H9 (cell line): Measurements from ENCODE around the gene PARD3. TPM values are rescaled to one million over a fixed set of nuclear protein-coding genes. Genes with fewer than 3 reads are reported as not detected.

ENCODE experiments used
- DNase-seq: peaks from one replicate; pipeline ENCODE4 v3.0.0-alpha.2; 2017
- H2AFZ ChIP-seq: one replicate; pipeline ENCODE4 v1.6.1; 2013; ENCODE audit warnings: mild to moderate bottlenecking, low read length, control low read depth, moderate library complexity
- H2AK5ac ChIP-seq: 2 replicates; pipeline ENCODE4 v1.6.1; 2013; ENCODE audit warnings: low read length, control low read depth, mixed read lengths; ENCODE audit not compliant: insufficient read length
- H2BK120ac ChIP-seq: one replicate; pipeline ENCODE4 v1.6.1; 2013; ENCODE audit warnings: low read depth, mild to moderate bottlenecking, low read length, control low read depth, inconsistent platforms; ENCODE audit not compliant: poor library complexity, severe bottlenecking
- H2BK12ac ChIP-seq: 2 replicates; pipeline ENCODE4 v1.6.1; 2013; ENCODE audit warnings: low read length, control low read depth, mixed read lengths, low read depth; ENCODE audit not compliant: insufficient read length
- H2BK15ac ChIP-seq: 2 replicates; pipeline ENCODE4 v1.6.1; 2013; ENCODE audit warnings: low read depth, low read length, control low read depth
- H2BK20ac ChIP-seq: one replicate; pipeline ENCODE4 v1.6.1; 2013; ENCODE audit warnings: low read depth, mild to moderate bottlenecking, low read length, control low read depth, inconsistent platforms; ENCODE audit not compliant: poor library complexity, severe bottlenecking
- H2BK5ac ChIP-seq: 2 replicates; pipeline ENCODE4 v1.6.1; 2013; ENCODE audit warnings: low read length, control low read depth, mixed read lengths; ENCODE audit not compliant: insufficient read length
- H3K14ac ChIP-seq: 2 replicates; pipeline ENCODE4 v1.6.1; 2013; ENCODE audit warnings: low read length, control low read depth; ENCODE audit not compliant: insufficient read depth
- H3K18ac ChIP-seq: 2 replicates; pipeline ENCODE4 v1.6.1; 2013; ENCODE audit warnings: low read depth, mild to moderate bottlenecking, mixed read lengths, low read length, control low read depth; ENCODE audit not compliant: insufficient read length
- H3K23ac ChIP-seq: 2 replicates; pipeline ENCODE4 v1.6.1; 2013; ENCODE audit warnings: low read length, control low read depth, mixed read lengths, low read depth; ENCODE audit not compliant: insufficient read length
- H3K23me2 ChIP-seq: 2 replicates; pipeline ENCODE4 v1.6.1; 2013; ENCODE audit warnings: low read depth, mild to moderate bottlenecking, mixed read lengths, low read length, control low read depth; ENCODE audit not compliant: insufficient read length, poor library complexity, severe bottlenecking
- H3K27ac ChIP-seq: 2 replicates; pipeline ENCODE4 v1.5.1; 2013; ENCODE audit warnings: low read length, control low read depth, mixed read lengths, low read depth; ENCODE audit not compliant: insufficient read length
- H3K27me3 ChIP-seq: 2 replicates; pipeline ENCODE4 v1.6.1; 2013; ENCODE audit warnings: low read length, control low read depth, inconsistent platforms; ENCODE audit not compliant: insufficient read depth
- H3K4ac ChIP-seq: 2 replicates; pipeline ENCODE4 v1.6.1; 2013; ENCODE audit warnings: low read depth, mild to moderate bottlenecking, control low read depth, inconsistent platforms, low read length, moderate library complexity
- H3K4me1 ChIP-seq: 2 replicates; pipeline ENCODE4 v1.6.1; 2013; ENCODE audit warnings: low read length, control low read depth, inconsistent platforms; ENCODE audit not compliant: insufficient read depth
- H3K4me2 ChIP-seq: 2 replicates; pipeline ENCODE4 v1.6.1; 2013; ENCODE audit warnings: low read length, control low read depth, mixed read lengths; ENCODE audit not compliant: insufficient read length, insufficient read depth
- H3K56ac ChIP-seq: 2 replicates; pipeline ENCODE4 v1.6.1; 2013; ENCODE audit warnings: low read depth, mild to moderate bottlenecking, mixed read lengths, low read length, control low read depth; ENCODE audit not compliant: insufficient read length
- H3K79me1 ChIP-seq: 2 replicates; pipeline ENCODE4 v1.6.1; 2013; ENCODE audit warnings: low read depth, mild to moderate bottlenecking, moderate library complexity, low read length, control low read depth, inconsistent platforms; ENCODE audit not compliant: insufficient read depth, poor library complexity, severe bottlenecking
- H3K79me2 ChIP-seq: 2 replicates; pipeline ENCODE4 v1.6.1; 2013; ENCODE audit warnings: low read length, control low read depth, inconsistent platforms; ENCODE audit not compliant: insufficient read depth
- H3K9ac ChIP-seq: 2 replicates; pipeline ENCODE4 v1.6.1; 2013; ENCODE audit warnings: low read length, control low read depth, mixed read lengths; ENCODE audit not compliant: insufficient read length; ENCODE audit errors: extremely low read depth
- H3K9me3 ChIP-seq: one replicate; pipeline ENCODE4 v1.6.1; 2013; ENCODE audit warnings: low read depth, low read length, inconsistent platforms; ENCODE audit not compliant: control insufficient read depth
- H3T11ph ChIP-seq: one replicate; pipeline ENCODE4 v1.6.1; 2013; ENCODE audit warnings: mild to moderate bottlenecking, low read length, control low read depth, inconsistent platforms
- H4K20me1 ChIP-seq: one replicate; pipeline ENCODE4 v1.6.1; 2013; ENCODE audit not compliant: control insufficient read depth, insufficient read length, insufficient read depth
- H4K5ac ChIP-seq: 2 replicates; pipeline ENCODE4 v1.6.1; 2013; ENCODE audit warnings: low read depth, mild to moderate bottlenecking, mixed read lengths, low read length, control low read depth; ENCODE audit not compliant: insufficient read length
- H4K8ac ChIP-seq: replicated peaks from 2 replicates; pipeline ENCODE4 v1.6.1; 2013; ENCODE audit warnings: low read length, control low read depth, mixed read lengths, low read depth; ENCODE audit not compliant: insufficient read length
- H4K91ac ChIP-seq: 2 replicates; pipeline ENCODE4 v1.6.1; 2013; ENCODE audit warnings: low read depth, mild to moderate bottlenecking, moderate library complexity, mixed read lengths, low read length, control low read depth; ENCODE audit not compliant: insufficient read length
- H3K27ac Mint-ChIP-seq, 3 experiments: 2 replicates in 2 of 3; 3 replicates in 1 of 3; pipeline ENCODE4 v1.8.0; 2020 to 2021; ENCODE audit warnings: mixed read lengths in 3 of 3, mild to moderate bottlenecking in 1 of 3, moderate library complexity in 1 of 3
- H3K27me3 Mint-ChIP-seq: 2 replicates; pipeline ENCODE4 v1.8.0; 2021; ENCODE audit warnings: low read depth, mild to moderate bottlenecking, moderate library complexity, mixed read lengths
- H3K36me3 Mint-ChIP-seq, 3 experiments: 2 replicates in 2 of 3; 3 replicates in 1 of 3; pipeline ENCODE4 v1.8.0; 2020 to 2021; ENCODE audit warnings: low read depth in 3 of 3, mixed read lengths in 3 of 3; ENCODE audit not compliant: insufficient read depth in 1 of 3
- H3K4me1 Mint-ChIP-seq, 2 experiments: 2 replicates each; pipeline ENCODE4 v1.8.0; 2020; ENCODE audit warnings: mixed read lengths in 2 of 2
- H3K4me3 Mint-ChIP-seq, 2 experiments: 2 replicates in 1 of 2; 3 replicates in 1 of 2; pipeline ENCODE4 v1.8.0; 2020 to 2021; ENCODE audit warnings: mild to moderate bottlenecking in 2 of 2, mixed read lengths in 2 of 2, moderate library complexity in 1 of 2
- H3K9me3 Mint-ChIP-seq, 2 experiments: 2 replicates in 1 of 2; 3 replicates in 1 of 2; pipeline ENCODE4 v1.8.0; 2020; ENCODE audit warnings: mild to moderate bottlenecking in 2 of 2, mixed read lengths in 2 of 2, moderate library complexity in 1 of 2
- whole genome bisulfite sequencing: extraction: QIAGEN DNeasy Blood & Tissue Kit; methylation state at CpG from one replicate; pipeline ENCODE4 v1.1.7; 2013; ENCODE audit warnings: missing lambda C conversion rate, low lambda C conversion rate, mixed read lengths; ENCODE audit not compliant: insufficient read length; ENCODE audit errors: extremely low coverage; 5-methylcytosine and 5-hydroxymethylcytosine counted together
- total RNA-seq: library from RNA; stranded (reverse); gene quantifications from 2 replicates; pipeline ENCODE4 v1.2.1, GENCODE V29; 2021
- TF ChIP-seq, protein P1 (sequence below): fragments of 200-600 bp; sonication (generic); conservative IDR thresholded peaks from 3 replicates; pipeline ENCODE4 v1.8.0; 2021; ENCODE audit warnings: antibody characterized with exemption, mild to moderate bottlenecking

The PARD3 gene
- total RNA-seq, 1 experiment from 2014 or later, result 44.7 TPM

- Histone ChIP-seq H2BK120ac (no peak overlapping the region), H4K91ac (no peak overlapping the region), H3K4ac (no peak overlapping the region), H2BK5ac (no peak overlapping the region), H3K27me3 (no peaks in the 10 kb centered on the region), H3K27ac (no peak overlapping the region), H3K9ac (no peak overlapping the region), H4K20me1 (no peaks in the 10 kb centered on the region), H2BK20ac (no peak overlapping the region), H2AFZ (no peak overlapping the region), H2AK5ac (no peak overlapping the region), H3K14ac (no peak overlapping the region), H3K4me1 (no peaks in the 10 kb centered on the region), H3T11ph (no peak overlapping the region), H2BK12ac (no peak overlapping the region), H3K79me2 (no peaks in the 10 kb centered on the region), H3K23ac (no peak overlapping the region), H3K56ac (no peak overlapping the region), H2BK15ac (no peak overlapping the region), H3K18ac (no peak overlapping the region), H3K9me3 (no peaks in the 10 kb centered on the region), H4K8ac (no peak overlapping the region), H3K4me2 (no peak overlapping the region), H3K79me1 (no peaks in the 10 kb centered on the region), H3K23me2 (peaks cover 3% of the 10 kb centered on the region), H4K5ac (no peak overlapping the region)
- DNase-seq, result no peak
- Mint-ChIP-seq H3K4me1 (peaks cover 16 to 18% of the 10 kb centered on the region in 2 experiments), H3K27me3 (no peaks in the 10 kb centered on the region), H3K9me3 (no peaks in the 10 kb centered on the region), H3K4me3 (no peak overlapping the region), H3K36me3 (no peaks in the 10 kb centered on the region), H3K27ac (no peak overlapping the region; a peak in 2 of 7 replicates)
- no CpG with 5 or more reads among the region's 2 CpGs for WGBS
- TF ChIP-seq, protein P1, sequence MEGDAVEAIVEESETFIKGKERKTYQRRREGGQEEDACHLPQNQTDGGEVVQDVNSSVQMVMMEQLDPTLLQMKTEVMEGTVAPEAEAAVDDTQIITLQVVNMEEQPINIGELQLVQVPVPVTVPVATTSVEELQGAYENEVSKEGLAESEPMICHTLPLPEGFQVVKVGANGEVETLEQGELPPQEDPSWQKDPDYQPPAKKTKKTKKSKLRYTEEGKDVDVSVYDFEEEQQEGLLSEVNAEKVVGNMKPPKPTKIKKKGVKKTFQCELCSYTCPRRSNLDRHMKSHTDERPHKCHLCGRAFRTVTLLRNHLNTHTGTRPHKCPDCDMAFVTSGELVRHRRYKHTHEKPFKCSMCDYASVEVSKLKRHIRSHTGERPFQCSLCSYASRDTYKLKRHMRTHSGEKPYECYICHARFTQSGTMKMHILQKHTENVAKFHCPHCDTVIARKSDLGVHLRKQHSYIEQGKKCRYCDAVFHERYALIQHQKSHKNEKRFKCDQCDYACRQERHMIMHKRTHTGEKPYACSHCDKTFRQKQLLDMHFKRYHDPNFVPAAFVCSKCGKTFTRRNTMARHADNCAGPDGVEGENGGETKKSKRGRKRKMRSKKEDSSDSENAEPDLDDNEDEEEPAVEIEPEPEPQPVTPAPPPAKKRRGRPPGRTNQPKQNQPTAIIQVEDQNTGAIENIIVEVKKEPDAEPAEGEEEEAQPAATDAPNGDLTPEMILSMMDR, result no peak
Observed at GRCh38 chr10:34137955-34138354, 677.1 kb downstream of the PARD3 start.
